Esophagus muscularis mucosa (tissue), 4 donors: ENCODE data around the gene CAPZA1. TPM values are rescaled to one million over a fixed set of nuclear protein-coding genes. Genes with fewer than 3 reads are reported as not detected.
"Not testable (repeated sequence)": the region's sequence is repeated elsewhere in the genome, so short reads cannot be mapped to it uniquely, and the experiment has no call there.

ENCODE experiments used
- DNase-seq: peaks from one replicate; pipeline ENCODE4 v3.0.0-alpha.2; 2017; ENCODE audit errors: extremely low spot score
- H3K27ac ChIP-seq, 4 donors: fragments of 200-600 bp; sonication (generic); replicated peaks in 1 of 4; 1 replicate in 3 of 4; 2 replicates in 1 of 4; pipeline ENCODE4 v1.5.1; 2016 to 2019; ENCODE audit warnings: mild to moderate bottlenecking in 1 of 4
- H3K27me3 ChIP-seq, 4 donors: fragments of 200-600 bp; sonication (generic); one replicate each; pipeline versions ENCODE4 v1.5.1 to v1.6.0; 2016 to 2019
- H3K36me3 ChIP-seq, 4 donors: fragments of 200-600 bp; sonication (generic); one replicate each; pipeline ENCODE4 v1.5.1; 2016 to 2019
- H3K4me1 ChIP-seq, 4 donors: fragments of 200-600 bp; sonication (generic); one replicate each; pipeline ENCODE4 v1.5.1; 2016 to 2019
- H3K4me3 ChIP-seq, 4 donors: fragments of 200-600 bp; sonication (generic); 1 replicate in 2 of 4; 2 replicates in 2 of 4; pipeline ENCODE4 v1.5.1; 2016 to 2019; ENCODE audit warnings: mild to moderate bottlenecking in 4 of 4, moderate library complexity in 1 of 4
- H3K9me3 ChIP-seq, 4 donors: fragments of 200-600 bp; sonication (generic); 1 replicate in 3 of 4; 2 replicates in 1 of 4; pipeline ENCODE4 v1.5.1; 2016 to 2019
- EP300 ChIP-seq: sonication (generic); formaldehyde crosslinking; IDR thresholded peaks from one replicate; pipeline ENCODE4 v1.6.1; 2017; ENCODE audit warnings: antibody characterized with exemption
- POLR2A ChIP-seq: fragments of 450-650 bp; IDR thresholded peaks from one replicate; pipeline ENCODE4 v1.6.1; 2017; ENCODE audit warnings: antibody characterized with exemption, moderate library complexity, mild to moderate bottlenecking, low read depth
- POLR2AphosphoS5 ChIP-seq, 2 donors: sonication (generic); formaldehyde crosslinking; IDR thresholded peaks; one replicate each; pipeline ENCODE4 v1.6.1; 2017; ENCODE audit warnings: antibody characterized with exemption in 2 of 2
- WGBS: methylation state at CpG from one replicate; pipeline ENCODE4 v1.1.5; 2018; 5-methylcytosine and 5-hydroxymethylcytosine counted together
- intact Hi-C: fragments of 100-400 bp; cut with DNase I; formaldehyde crosslinking; loops from one replicate; pipeline ENCODE4 v1.15.1; 2023
- total RNA-seq, 4 donors: library from RNA; depleted of rRNA; stranded (reverse); fragments of >200 nt; gene quantifications; one replicate each; pipeline versions ENCODE4 v1.1.0 to v1.2.1, GENCODE V29; 2016
- TF ChIP-seq, protein P1 (sequence below), 3 experiments: fragments of 200-600 bp in 2 of 3; fragments of 450-650 bp in 1 of 3; sonication (generic) in 2 of 3; IDR thresholded peaks; one replicate each; pipeline ENCODE4 v1.5.1; 2017 to 2019; ENCODE audit warnings: antibody characterized with exemption in 3 of 3, mild to moderate bottlenecking in 2 of 3, moderate library complexity in 1 of 3

Gene CAPZA1
- total RNA-seq, 4 donors from 2014 or later = 61.9 to 77.5 (median 69.1) TPM

DNA sequence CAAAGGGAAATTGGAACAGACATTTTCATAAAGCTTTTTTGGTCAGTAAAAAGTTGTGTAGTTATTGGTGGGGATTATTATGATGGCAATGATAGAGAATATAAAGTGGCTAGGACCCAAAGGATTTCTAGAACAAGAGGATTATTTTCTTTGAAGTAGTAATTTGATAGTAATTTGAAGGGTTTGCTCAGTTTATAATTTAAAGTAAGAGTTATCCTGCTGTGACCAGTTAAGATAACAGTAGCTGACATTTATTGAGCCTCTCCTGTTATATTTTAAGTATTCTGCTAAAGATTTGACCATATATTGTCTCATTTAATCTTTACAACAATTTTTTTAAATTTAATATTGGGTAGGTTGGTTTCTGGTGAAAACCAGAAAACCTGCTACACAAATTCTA lies 14.7 kb downstream of the CAPZA1 start:
- intact Hi-C loops = no loop called here
- no peak for DNase-seq
- Histone ChIP-seq H3K9me3 (no peaks in the 10 kb centered on the region), H3K4me1 (peaks cover 33 to 76% (median 62%) of the 10 kb centered on the region in 4 donors), H3K36me3 (peaks cover 0 to 6% (median 2%) of the 10 kb centered on the region in 4 donors), H3K4me3 (no peak overlapping the region), H3K27ac (no peak overlapping the region), H3K27me3 (no peaks in the 10 kb centered on the region)
- no peak for TF ChIP-seq POLR2A
- TF ChIP-seq, protein P1, sequence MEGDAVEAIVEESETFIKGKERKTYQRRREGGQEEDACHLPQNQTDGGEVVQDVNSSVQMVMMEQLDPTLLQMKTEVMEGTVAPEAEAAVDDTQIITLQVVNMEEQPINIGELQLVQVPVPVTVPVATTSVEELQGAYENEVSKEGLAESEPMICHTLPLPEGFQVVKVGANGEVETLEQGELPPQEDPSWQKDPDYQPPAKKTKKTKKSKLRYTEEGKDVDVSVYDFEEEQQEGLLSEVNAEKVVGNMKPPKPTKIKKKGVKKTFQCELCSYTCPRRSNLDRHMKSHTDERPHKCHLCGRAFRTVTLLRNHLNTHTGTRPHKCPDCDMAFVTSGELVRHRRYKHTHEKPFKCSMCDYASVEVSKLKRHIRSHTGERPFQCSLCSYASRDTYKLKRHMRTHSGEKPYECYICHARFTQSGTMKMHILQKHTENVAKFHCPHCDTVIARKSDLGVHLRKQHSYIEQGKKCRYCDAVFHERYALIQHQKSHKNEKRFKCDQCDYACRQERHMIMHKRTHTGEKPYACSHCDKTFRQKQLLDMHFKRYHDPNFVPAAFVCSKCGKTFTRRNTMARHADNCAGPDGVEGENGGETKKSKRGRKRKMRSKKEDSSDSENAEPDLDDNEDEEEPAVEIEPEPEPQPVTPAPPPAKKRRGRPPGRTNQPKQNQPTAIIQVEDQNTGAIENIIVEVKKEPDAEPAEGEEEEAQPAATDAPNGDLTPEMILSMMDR (IDR thresholded peaks at IDR 0.05) = no peak
- TF ChIP-seq POLR2AphosphoS5 (IDR thresholded peaks at IDR 0.05) = no peak
- TF ChIP-seq EP300 = no peak

DNA sequence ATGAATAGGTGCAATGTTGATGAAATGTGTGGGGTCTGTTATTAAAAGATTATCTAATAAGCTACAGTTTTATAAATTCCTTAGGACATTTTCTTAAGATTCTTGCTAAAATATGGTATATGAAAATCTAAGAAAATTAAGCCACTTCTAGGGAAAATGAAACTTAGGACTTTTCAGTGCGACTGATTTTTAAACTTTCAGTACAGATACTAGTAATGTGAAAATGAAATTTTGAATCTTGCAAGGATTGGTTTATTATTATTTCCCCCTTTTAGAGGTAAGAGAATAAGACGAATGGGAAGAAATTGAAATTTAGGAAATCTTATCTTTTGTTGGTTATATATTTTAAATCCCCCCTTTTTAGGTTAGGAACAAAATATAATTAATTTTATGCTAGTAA lies 16.4 kb downstream of the CAPZA1 start:
- Histone ChIP-seq H3K4me1 (peaks cover 33 to 65% (median 53%) of the 10 kb centered on the region in 4 donors), H3K36me3 (peaks cover 0 to 6% (median 2%) of the 10 kb centered on the region in 4 donors), H3K27ac (peak overlapping the region in 1 of 4 donors; percentile 12), H3K9me3 (no peaks in the 10 kb centered on the region), H3K4me3 (no peak overlapping the region), H3K27me3 (no peaks in the 10 kb centered on the region)
- TF ChIP-seq POLR2AphosphoS5 (IDR thresholded peaks at IDR 0.05) = no peak
- no peak for TF ChIP-seq EP300
- TF ChIP-seq POLR2A = no peak
- intact Hi-C loops = no loop called here
- WGBS = 81% methylated on average over 2 of the region's 2 CpGs
- no peak for DNase-seq

DNA sequence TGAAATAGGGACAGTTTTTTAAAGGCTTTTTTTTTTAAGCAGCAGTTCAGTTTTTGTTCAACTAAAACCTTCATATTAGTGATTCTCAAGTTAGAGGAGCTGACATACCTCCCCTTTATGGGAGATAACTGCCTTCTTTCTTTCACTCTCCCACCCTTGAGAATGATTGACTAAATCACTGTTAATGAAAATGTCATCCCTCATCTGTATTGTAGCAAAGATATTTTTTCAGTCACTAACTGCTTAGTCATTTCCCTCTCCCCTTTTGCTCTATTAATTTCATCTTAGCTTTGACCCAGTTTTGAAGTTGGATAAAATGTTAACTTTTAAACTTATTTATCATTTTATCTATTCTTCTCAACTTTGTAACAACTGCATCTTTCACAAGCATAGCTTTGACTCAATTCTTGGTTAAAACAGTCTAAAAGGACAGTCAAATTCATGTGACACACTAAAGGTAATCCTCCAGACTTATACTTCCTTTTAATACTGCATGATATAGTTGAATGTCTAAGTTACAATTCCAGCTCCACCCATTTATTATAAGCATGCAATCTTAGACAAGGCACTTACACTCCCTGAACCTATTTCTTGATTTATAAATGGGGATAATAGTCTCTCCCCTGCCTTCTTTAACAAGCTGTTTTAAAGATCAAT lies 17.1 kb downstream of the CAPZA1 start:
- H3K27me3 ChIP-seq = no peaks in the 10 kb centered on the region
- peaks cover 0 to 3% (median under 1%) of the 10 kb centered on the region in 4 donors for H3K36me3 ChIP-seq
- intact Hi-C loops = no loop called here
- peaks cover 33 to 58% (median 53%) of the 10 kb centered on the region in 4 donors for H3K4me1 ChIP-seq
- no peak overlapping the region for H3K27ac ChIP-seq
- TF ChIP-seq POLR2AphosphoS5 (IDR thresholded peaks at IDR 0.05) = no peak
- TF ChIP-seq, protein P1 (IDR thresholded peaks at IDR 0.05) = no peak
- no peak for TF ChIP-seq EP300
- TF ChIP-seq POLR2A = no peak
- no peaks in the 10 kb centered on the region for H3K9me3 ChIP-seq
- H3K4me3 ChIP-seq = no peak overlapping the region
- no peak for DNase-seq

DNA sequence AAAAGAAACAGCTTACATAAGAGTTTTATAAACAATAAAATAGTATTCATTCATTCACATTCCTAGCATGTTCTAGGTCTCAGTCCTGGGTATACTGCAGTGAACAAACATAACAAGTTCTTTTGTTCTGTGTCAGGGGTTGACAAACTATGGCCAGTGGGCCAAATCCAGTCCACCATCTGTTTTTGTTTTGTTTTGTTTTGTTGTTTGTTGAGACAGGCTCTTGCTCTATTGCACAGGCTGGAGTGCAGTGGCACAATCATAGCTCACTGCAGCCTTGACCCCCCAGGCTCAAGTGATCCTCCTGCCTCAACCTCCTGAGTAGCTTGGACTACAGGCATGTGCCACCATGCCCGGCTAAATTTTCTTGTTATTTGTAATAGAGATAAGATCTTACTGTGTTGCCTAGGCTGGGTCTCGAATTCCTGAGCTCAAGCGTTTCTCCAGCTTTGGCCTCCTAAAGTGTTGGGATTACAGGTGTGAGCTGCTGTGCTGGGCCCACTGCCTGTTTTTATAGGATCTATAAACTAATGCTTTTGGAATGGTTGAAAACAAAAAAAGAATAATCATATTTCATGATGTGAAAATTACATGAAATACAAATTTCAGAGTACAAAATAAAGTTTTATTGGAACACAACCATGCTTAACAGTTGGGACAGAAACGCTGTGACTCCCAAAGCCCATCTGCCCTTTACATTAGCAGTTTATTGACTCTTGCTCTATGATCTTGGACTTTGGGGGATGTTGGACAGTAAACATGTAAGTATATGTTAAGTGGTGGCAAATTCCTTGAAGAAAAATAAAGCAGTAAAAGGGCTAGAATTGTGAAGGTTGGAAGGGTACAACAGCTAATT lies 17.9 kb downstream of the CAPZA1 start:
- intact Hi-C loops = no loop called here
- H3K9me3 ChIP-seq = no peaks in the 10 kb centered on the region
- 94% methylated on average over 4 of the region's 4 CpGs for WGBS

DNA sequence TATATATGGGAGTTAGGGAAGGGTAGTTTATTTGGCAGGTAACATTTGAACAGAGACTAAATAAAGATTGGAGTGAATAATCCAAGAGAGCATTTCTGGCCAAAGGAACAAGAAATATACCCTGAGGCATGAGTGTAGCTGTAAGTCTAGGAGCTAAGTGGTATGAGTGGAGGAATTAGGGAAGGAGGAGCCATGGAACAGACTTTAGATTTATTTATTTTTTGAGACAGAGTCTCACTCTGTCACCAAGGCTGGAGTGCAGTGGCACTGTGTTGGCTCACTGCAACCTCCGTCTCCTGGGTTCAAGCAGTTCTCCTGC lies 18.4 kb downstream of the CAPZA1 start:
- no peak for DNase-seq
- H3K4me3 ChIP-seq = no peak overlapping the region
- H3K9me3 ChIP-seq = no peaks in the 10 kb centered on the region
- no peaks in the 10 kb centered on the region for H3K36me3 ChIP-seq
- H3K27ac ChIP-seq = no peak overlapping the region
- H3K4me1 ChIP-seq = peaks cover 25 to 50% (median 46%) of the 10 kb centered on the region in 4 donors
- no peaks in the 10 kb centered on the region for H3K27me3 ChIP-seq
- WGBS = 100% methylated on average over 1 of the region's 1 CpG
- intact Hi-C loops = no loop called here
- TF ChIP-seq EP300 = no peak
- TF ChIP-seq POLR2A = no peak
- TF ChIP-seq, protein P1 (IDR thresholded peaks at IDR 0.05) = no peak
- TF ChIP-seq POLR2AphosphoS5 (IDR thresholded peaks at IDR 0.05) = no peak

More for the DNA sequence above, 17.9 kb downstream of the CAPZA1 start:
- TF ChIP-seq POLR2AphosphoS5 (IDR thresholded peaks at IDR 0.05) (no peak), EP300 (no peak), POLR2A (no peak)
- TF ChIP-seq, protein P1 (IDR thresholded peaks at IDR 0.05) = no peak
- no peak overlapping the region for H3K4me3 ChIP-seq
- no peaks in the 10 kb centered on the region for H3K27me3 ChIP-seq
- DNase-seq = no peak
- H3K4me1 ChIP-seq = peaks cover 25 to 51% (median 47%) of the 10 kb centered on the region in 4 donors
- H3K36me3 ChIP-seq = no peaks in the 10 kb centered on the region
- no peak overlapping the region for H3K27ac ChIP-seq

DNA sequence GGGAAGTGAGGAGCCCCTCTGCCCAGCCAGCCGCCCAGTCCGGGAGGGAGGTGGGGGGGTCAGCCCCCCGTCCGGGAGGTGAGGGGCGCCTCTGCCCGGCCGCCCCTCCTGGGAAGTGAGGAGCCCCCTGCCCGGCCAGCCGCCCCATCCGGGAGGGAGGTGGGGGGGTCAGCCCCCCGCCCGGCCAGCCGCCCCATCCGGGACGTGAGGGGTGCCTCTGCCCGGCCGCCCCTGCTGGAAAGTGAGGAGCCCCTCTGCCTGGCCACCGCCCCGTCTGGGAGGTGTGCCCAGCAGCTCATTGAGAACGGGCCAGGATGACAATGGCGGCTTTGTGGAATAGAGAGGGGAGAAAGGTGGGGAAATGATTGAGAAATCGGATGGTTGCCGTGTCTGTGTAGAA lies 20.8 kb downstream of the CAPZA1 start:
- H3K27ac ChIP-seq, DNase-seq, H3K9me3 ChIP-seq, intact Hi-C loops, H3K27me3 ChIP-seq, H3K4me3 ChIP-seq: not testable (repeated sequence)
- Histone ChIP-seq H3K4me1 (peaks cover 25 to 49% (median 41%) of the 10 kb centered on the region in 4 donors), H3K36me3 (peaks cover 0 to 12% (median 3%) of the 10 kb centered on the region in 4 donors)
- WGBS = 76% methylated on average over 4 of the region's 23 CpGs
